ENCODE data around the gene TMEM167A. TPM values are rescaled to one million over a fixed set of nuclear protein-coding genes. Genes with fewer than 3 reads are reported as not detected.

The TMEM167A gene
- total RNA-seq, 1 experiment from 2014 or later, result 139 TPM

DNA sequence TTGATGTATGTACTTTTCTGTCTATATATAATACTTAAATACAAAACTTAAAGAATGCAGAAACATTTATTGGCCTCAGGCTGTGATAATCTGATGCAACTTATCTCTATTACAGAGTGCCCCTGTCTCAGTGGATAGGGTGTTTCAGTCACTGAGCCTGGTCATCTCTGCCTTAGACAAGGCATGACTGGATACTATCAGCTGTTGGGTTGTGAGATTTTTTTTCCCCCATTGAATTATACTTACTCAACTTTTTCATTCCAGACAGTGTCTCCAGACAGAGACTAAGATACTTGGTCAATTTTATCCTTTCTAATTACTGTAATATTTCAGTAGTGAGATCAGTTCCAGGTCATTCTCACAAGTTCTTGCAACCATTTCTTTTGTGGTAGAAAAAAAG is 26.8 kb upstream of the TMEM167A start:
- Mint-ChIP-seq H3K4me1 (peaks cover 8 to 9% of the 10 kb centered on the region in 2 experiments), H3K36me3 (ENCODE audit: insufficient read depth in 1 of 3, low read depth in 3 of 3) (no peaks in the 10 kb centered on the region), H3K27me3 (ENCODE audit: low read depth) (no peaks in the 10 kb centered on the region), H3K9me3 (no peaks in the 10 kb centered on the region), H3K4me3 (no peak overlapping the region), H3K27ac (no peak overlapping the region)
- Histone ChIP-seq H3K9me3 (ENCODE audit: control insufficient read depth, low read depth, low read length) (no peaks in the 10 kb centered on the region), H4K8ac (replicated peaks; ENCODE audit: insufficient read length, low read depth, low read length) (no peak overlapping the region), H3K23ac (ENCODE audit: insufficient read length, low read depth, low read length) (no peak overlapping the region), H3T11ph (ENCODE audit: low read length) (no peak overlapping the region), H2BK5ac (ENCODE audit: insufficient read length, low read length) (no peak overlapping the region), H3K79me1 (ENCODE audit: insufficient read depth, low read depth, low read length, poor library complexity, severe bottlenecking) (no peaks in the 10 kb centered on the region), H2BK120ac (ENCODE audit: low read depth, low read length, poor library complexity, severe bottlenecking) (no peak overlapping the region), H3K18ac (ENCODE audit: insufficient read length, low read depth, low read length) (no peak overlapping the region), H3K4me1 (ENCODE audit: insufficient read depth, low read length) (peaks cover 3% of the 10 kb centered on the region; the same call in 1 of the 2 replicates), H3K79me2 (ENCODE audit: insufficient read depth, low read length) (no peaks in the 10 kb centered on the region), H3K27me3 (ENCODE audit: insufficient read depth, low read length) (no peaks in the 10 kb centered on the region), H2AK5ac (ENCODE audit: insufficient read length, low read length) (no peak overlapping the region), H4K20me1 (ENCODE audit: control insufficient read depth, insufficient read depth, insufficient read length) (no peaks in the 10 kb centered on the region), H4K91ac (ENCODE audit: insufficient read length, low read depth, low read length) (no peak overlapping the region), H3K23me2 (ENCODE audit: insufficient read length, low read depth, low read length, poor library complexity, severe bottlenecking) (no peaks in the 10 kb centered on the region), H2BK15ac (ENCODE audit: low read depth, low read length) (no peak overlapping the region), H4K5ac (ENCODE audit: insufficient read length, low read depth, low read length) (no peak overlapping the region), H2AFZ (ENCODE audit: low read length) (no peak overlapping the region), H2BK12ac (ENCODE audit: insufficient read length, low read depth, low read length) (no peak overlapping the region), H3K4ac (ENCODE audit: low read depth, low read length) (no peak overlapping the region), H3K9ac (ENCODE audit: extremely low read depth, insufficient read length, low read length) (no peak overlapping the region), H3K14ac (ENCODE audit: insufficient read depth, low read length) (no peak overlapping the region), H3K27ac (ENCODE audit: insufficient read length, low read depth, low read length) (no peak overlapping the region), H3K4me2 (ENCODE audit: insufficient read depth, insufficient read length, low read length) (no peak overlapping the region), H3K56ac (ENCODE audit: insufficient read length, low read depth, low read length) (no peak overlapping the region), H2BK20ac (ENCODE audit: low read depth, low read length, poor library complexity, severe bottlenecking) (no peak overlapping the region)
- TF ChIP-seq, protein P1, sequence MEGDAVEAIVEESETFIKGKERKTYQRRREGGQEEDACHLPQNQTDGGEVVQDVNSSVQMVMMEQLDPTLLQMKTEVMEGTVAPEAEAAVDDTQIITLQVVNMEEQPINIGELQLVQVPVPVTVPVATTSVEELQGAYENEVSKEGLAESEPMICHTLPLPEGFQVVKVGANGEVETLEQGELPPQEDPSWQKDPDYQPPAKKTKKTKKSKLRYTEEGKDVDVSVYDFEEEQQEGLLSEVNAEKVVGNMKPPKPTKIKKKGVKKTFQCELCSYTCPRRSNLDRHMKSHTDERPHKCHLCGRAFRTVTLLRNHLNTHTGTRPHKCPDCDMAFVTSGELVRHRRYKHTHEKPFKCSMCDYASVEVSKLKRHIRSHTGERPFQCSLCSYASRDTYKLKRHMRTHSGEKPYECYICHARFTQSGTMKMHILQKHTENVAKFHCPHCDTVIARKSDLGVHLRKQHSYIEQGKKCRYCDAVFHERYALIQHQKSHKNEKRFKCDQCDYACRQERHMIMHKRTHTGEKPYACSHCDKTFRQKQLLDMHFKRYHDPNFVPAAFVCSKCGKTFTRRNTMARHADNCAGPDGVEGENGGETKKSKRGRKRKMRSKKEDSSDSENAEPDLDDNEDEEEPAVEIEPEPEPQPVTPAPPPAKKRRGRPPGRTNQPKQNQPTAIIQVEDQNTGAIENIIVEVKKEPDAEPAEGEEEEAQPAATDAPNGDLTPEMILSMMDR (conservative IDR thresholded peaks at IDR 0.05), result no peak
- no peak for DNase-seq
